Neural cell (in vitro differentiated cells): ENCODE results near the gene PRR5L. TPM values are rescaled to one million over a fixed set of nuclear protein-coding genes. Genes with fewer than 3 reads are reported as not detected.
A peak's percentile ranks its signal among the peaks of the same experiment; 100 is the strongest.

Source experiments
- H2AFZ ChIP-seq: fragments of 200-600, 300-800 bp; sonication (generic), shearing (Covaris generic); 2 replicates; pipeline ENCODE4 v1.6.0; 2014; ENCODE audit warnings: low read depth, mild to moderate bottlenecking, antibody characterized with exemption, low read length, moderate library complexity
- H3F3A ChIP-seq: fragments of 200-600 bp; shearing (Covaris generic); 2 replicates; pipeline ENCODE4 v1.6.1; 2016; ENCODE audit warnings: mild to moderate bottlenecking, moderate library complexity, mixed read lengths, antibody characterized with exemption, low read length; ENCODE audit not compliant: insufficient read depth, poor library complexity, severe bottlenecking
- H3K27ac ChIP-seq: fragments of 200-600, 300-800 bp; sonication (generic), shearing (Covaris generic); 2 replicates; pipeline ENCODE4 v1.5.1; 2014; ENCODE audit warnings: mild to moderate bottlenecking, low read length, moderate library complexity
- H3K27me3 ChIP-seq: fragments of 300-800, 200-600 bp; sonication (generic), shearing (Covaris generic); 2 replicates; pipeline ENCODE4 v1.6.0; 2014; ENCODE audit warnings: mild to moderate bottlenecking, low read depth, low read length, moderate library complexity; ENCODE audit not compliant: insufficient read depth
- H3K36me3 ChIP-seq: fragments of 300-800, 200-600 bp; sonication (generic), shearing (Covaris generic); 2 replicates; pipeline ENCODE4 v1.5.1; 2014; ENCODE audit warnings: mild to moderate bottlenecking, antibody characterized with exemption, low read length, moderate library complexity; ENCODE audit not compliant: insufficient read depth
- H3K4me2 ChIP-seq: fragments of 300-800, 200-600 bp; sonication (generic), shearing (Covaris generic); 2 replicates; pipeline ENCODE4 v1.6.0; 2014; ENCODE audit warnings: mild to moderate bottlenecking, low read length
- H3K4me3 ChIP-seq: fragments of 300-800, 200-600 bp; sonication (generic), shearing (Covaris generic); 2 replicates; pipeline ENCODE4 v1.5.1; 2014; ENCODE audit warnings: mild to moderate bottlenecking, low read length, moderate library complexity
- H3K79me2 ChIP-seq: fragments of 200-600 bp; shearing (Covaris generic); replicated peaks from 2 replicates; pipeline ENCODE4 v1.6.0; 2014; ENCODE audit warnings: mild to moderate bottlenecking, low read length, moderate library complexity; ENCODE audit not compliant: insufficient read depth
- H3K9ac ChIP-seq: fragments of 300-800, 200-600 bp; sonication (generic), shearing (Covaris generic); 2 replicates; pipeline ENCODE4 v1.6.1; 2016; ENCODE audit warnings: mild to moderate bottlenecking, low read length, mixed read lengths
- H3K9me2 ChIP-seq: fragments of 200-600 bp; shearing (Covaris generic); 2 replicates; pipeline ENCODE4 v1.6.1; 2016; ENCODE audit warnings: mild to moderate bottlenecking, low read length, mixed read lengths; ENCODE audit not compliant: insufficient read depth
- H3K9me3 ChIP-seq: fragments of 200-600, 300-800 bp; sonication (generic), shearing (Covaris generic); 2 replicates; pipeline ENCODE4 v1.6.1; 2016; ENCODE audit warnings: mild to moderate bottlenecking, mixed run types, low read length, moderate library complexity, mixed read lengths
- H4K20me1 ChIP-seq: fragments of 200-600 bp; shearing (Covaris generic); 2 replicates; pipeline ENCODE4 v1.6.1; 2016; ENCODE audit warnings: mild to moderate bottlenecking, mixed run types; ENCODE audit not compliant: insufficient read depth
- CTCF ChIP-seq: fragments of 450-650 bp; IDR thresholded peaks from 2 replicates; pipeline ENCODE4 v1.5.1; 2014; ENCODE audit warnings: antibody characterized with exemption, mild to moderate bottlenecking, moderate library complexity; ENCODE audit not compliant: poor library complexity, severe bottlenecking
- EP300 ChIP-seq: fragments of 450-650 bp; conservative IDR thresholded peaks from 2 replicates; pipeline ENCODE4 v1.6.1; 2014; ENCODE audit warnings: antibody characterized with exemption, mild to moderate bottlenecking, moderate library complexity; ENCODE audit not compliant: poor library complexity, severe bottlenecking
- EZH2 ChIP-seq: fragments of 200-600, 300-800 bp; shearing (Covaris generic), sonication (generic); IDR thresholded peaks from 2 replicates; pipeline ENCODE4 v1.6.1; 2014; ENCODE audit warnings: antibody characterized with exemption, low read length, borderline replicate concordance, mild to moderate bottlenecking; ENCODE audit not compliant: insufficient read depth, poor library complexity, severe bottlenecking
- MXI1 ChIP-seq: fragments of 450-650 bp; conservative IDR thresholded peaks from 2 replicates; pipeline ENCODE4 v1.6.1; 2014; ENCODE audit warnings: antibody characterized with exemption, mild to moderate bottlenecking; ENCODE audit not compliant: poor library complexity, severe bottlenecking
- POLR2AphosphoS5 ChIP-seq: IDR thresholded peaks from 2 replicates; pipeline ENCODE4 v1.6.1; 2012
- RAD21 ChIP-seq: fragments of 450-650 bp; conservative IDR thresholded peaks from 2 replicates; pipeline ENCODE4 v1.6.1; 2014; ENCODE audit warnings: antibody characterized with exemption, mild to moderate bottlenecking, moderate library complexity
- REST ChIP-seq: IDR thresholded peaks from 2 replicates; pipeline ENCODE4 v1.6.1; 2012; ENCODE audit warnings: borderline replicate concordance
- SMC3 ChIP-seq: fragments of 450-650 bp; conservative IDR thresholded peaks from 2 replicates; pipeline ENCODE4 v1.6.1; 2014; ENCODE audit warnings: antibody characterized with exemption, mild to moderate bottlenecking, moderate library complexity; ENCODE audit not compliant: poor library complexity
- TAF1 ChIP-seq: IDR thresholded peaks from 2 replicates; pipeline ENCODE4 v1.6.1; 2012; ENCODE audit warnings: low read depth
- polyA plus RNA-seq: library from polyadenylated mRNA; depleted of rRNA; stranded (reverse); fragments of >200 nt; gene quantifications from 2 replicates; pipeline ENCODE4 v1.2.3, GENCODE V29; 2014

The PRR5L gene
- polyA plus RNA-seq, 1 donor from 2014 or later, result 0.22 TPM

DNA sequence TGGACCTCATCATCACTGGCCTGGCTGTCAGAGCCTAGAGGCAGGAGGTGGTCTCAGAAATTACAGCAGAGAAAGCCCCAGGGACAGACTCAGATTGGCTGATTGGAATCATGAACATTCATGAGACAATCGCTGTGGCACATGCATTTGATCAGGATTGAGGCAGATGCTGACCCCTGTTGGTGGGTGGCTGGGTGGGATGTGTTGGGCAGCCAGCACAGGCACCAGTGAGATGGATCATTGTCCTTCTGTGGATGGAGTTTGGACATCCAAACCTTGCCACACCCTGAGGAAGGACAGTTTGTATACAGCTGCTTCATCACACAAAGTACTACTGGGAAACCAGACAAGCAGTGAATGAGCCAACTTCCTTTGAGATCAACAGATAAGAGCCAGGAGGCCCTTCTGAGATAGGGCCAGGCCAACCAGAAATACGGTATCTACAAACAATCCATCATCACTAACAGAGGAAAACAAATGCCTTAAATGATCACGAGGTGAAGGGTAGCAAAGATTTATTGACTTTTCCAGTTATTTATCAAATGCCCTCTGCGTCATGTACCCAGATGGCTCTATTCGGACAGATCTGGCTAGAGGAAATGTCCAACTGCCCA is 24.2 kb upstream of the PRR5L start:
- TF ChIP-seq POLR2AphosphoS5 (no peak), TAF1 (no peak), SMC3 (no peak), RAD21 (no peak), EP300 (no peak), MXI1 (no peak), REST (no peak), EZH2 (no peak), CTCF (no peak)
- H3K36me3 ChIP-seq, result peaks cover 17% of the 10 kb centered on the region
- H3K4me3 ChIP-seq, result no peak overlapping the region
- H2AFZ ChIP-seq, result no peak overlapping the region
- H3K9me3 ChIP-seq, result no peaks in the 10 kb centered on the region
- H4K20me1 ChIP-seq, result no peaks in the 10 kb centered on the region
- H3F3A ChIP-seq, result no peaks in the 10 kb centered on the region
- no peaks in the 10 kb centered on the region for H3K9me2 ChIP-seq
- H3K4me2 ChIP-seq, result no peak overlapping the region
- H3K79me2 ChIP-seq, result no peaks in the 10 kb centered on the region
- H3K9ac ChIP-seq, result no peak overlapping the region
- H3K27me3 ChIP-seq, result no peaks in the 10 kb centered on the region
- peak overlapping the region; percentile 74 for H3K27ac ChIP-seq

DNA sequence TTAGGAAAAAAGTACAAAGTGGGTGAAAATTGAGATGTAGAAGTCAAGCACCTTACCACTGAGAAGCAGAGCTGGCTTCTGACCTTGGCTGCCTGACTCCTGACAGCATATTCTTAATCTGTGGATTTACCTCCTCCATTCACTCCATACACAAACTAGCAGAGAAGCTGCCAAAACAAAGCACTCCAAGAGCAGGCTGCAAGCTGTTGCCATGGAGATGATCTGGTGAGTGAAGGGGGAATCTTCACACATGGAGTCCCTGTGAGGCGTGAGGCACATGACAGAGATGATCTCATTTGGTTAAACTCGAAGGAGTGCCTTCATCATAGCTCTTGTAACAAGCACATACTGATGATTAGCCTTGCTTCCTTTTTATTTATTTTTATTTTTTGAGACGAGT is 23.0 kb upstream of the PRR5L start:
- TF ChIP-seq TAF1 (no peak), MXI1 (peak; percentile 29), POLR2AphosphoS5 (peak; percentile 60), EZH2 (no peak), REST (no peak), CTCF (no peak), SMC3 (peak; percentile 11), EP300 (peak; percentile 75)
- Histone ChIP-seq H3K27ac (peak overlapping the region; percentile 74), H3F3A (no peaks in the 10 kb centered on the region), H3K27me3 (no peaks in the 10 kb centered on the region), H3K9me2 (no peaks in the 10 kb centered on the region), H3K9ac (no peak overlapping the region), H2AFZ (no peak overlapping the region), H3K36me3 (peaks cover 18% of the 10 kb centered on the region), H3K9me3 (no peaks in the 10 kb centered on the region), H4K20me1 (no peaks in the 10 kb centered on the region), H3K4me2 (no peak overlapping the region), H3K4me3 (peak overlapping the region; percentile 28), H3K79me2 (no peaks in the 10 kb centered on the region)
